Cardiac muscle cell (in vitro differentiated cells and primary cell): ENCODE results near the gene CDK14. TPM values are rescaled to one million over a fixed set of nuclear protein-coding genes. Genes with fewer than 3 reads are reported as not detected.

Source experiments
- DNase-seq, 2 donors: peaks; one replicate each; pipeline versions ENCODE4 v3.0.0 to v3.0.0-alpha.2; 2010 to 2017; ENCODE audit warnings: low read depth in 1 of 2, low spot score in 1 of 2
- H3K27ac ChIP-seq: fragments of 200-600 bp; sonication (generic); 2 replicates; pipeline ENCODE4 v1.5.1; 2016
- H3K27me3 ChIP-seq: fragments of 200-600 bp; sonication (generic); 2 replicates; pipeline ENCODE4 v1.6.0; 2016; ENCODE audit warnings: control low read depth
- H3K36me3 ChIP-seq: fragments of 200-600 bp; sonication (generic); 2 replicates; pipeline ENCODE4 v1.5.1; 2016; ENCODE audit warnings: control low read depth
- H3K4me1 ChIP-seq: fragments of 200-600 bp; sonication (generic); 2 replicates; pipeline ENCODE4 v1.8.1; 2017; ENCODE audit warnings: low read depth, mild to moderate bottlenecking, mixed run types
- H3K4me3 ChIP-seq: fragments of 200-600 bp; sonication (generic); 2 replicates; pipeline ENCODE4 v1.5.1; 2016; ENCODE audit warnings: mild to moderate bottlenecking
- H3K9me3 ChIP-seq: fragments of 200-600 bp; sonication (generic); 2 replicates; pipeline ENCODE4 v1.5.1; 2017; ENCODE audit warnings: low read depth, mild to moderate bottlenecking, control low read depth
- polyA plus RNA-seq: library from polyadenylated mRNA; unstranded; fragments of >200 nt; fragmentation: Nextera tagmentation; extraction: Ambion mirVana; gene quantifications from 2 replicates; pipeline ENCODE4 v1.2.1, GENCODE V29; 2016
- total RNA-seq: library from RNA; depleted of rRNA; stranded (reverse); fragments of >200 nt; gene quantifications from 2 replicates; pipeline ENCODE4 v1.2.3, GENCODE V29; 2016
- TF ChIP-seq, protein P1 (sequence below): IDR thresholded peaks from 2 replicates; pipeline ENCODE4 v1.5.1; 2012; ENCODE audit warnings: low read depth, mild to moderate bottlenecking, low read length

Gene CDK14
- total and polyA plus RNA-seq, 2 experiments from 2014 or later, result 22.5 to 23.1 TPM

DNA sequence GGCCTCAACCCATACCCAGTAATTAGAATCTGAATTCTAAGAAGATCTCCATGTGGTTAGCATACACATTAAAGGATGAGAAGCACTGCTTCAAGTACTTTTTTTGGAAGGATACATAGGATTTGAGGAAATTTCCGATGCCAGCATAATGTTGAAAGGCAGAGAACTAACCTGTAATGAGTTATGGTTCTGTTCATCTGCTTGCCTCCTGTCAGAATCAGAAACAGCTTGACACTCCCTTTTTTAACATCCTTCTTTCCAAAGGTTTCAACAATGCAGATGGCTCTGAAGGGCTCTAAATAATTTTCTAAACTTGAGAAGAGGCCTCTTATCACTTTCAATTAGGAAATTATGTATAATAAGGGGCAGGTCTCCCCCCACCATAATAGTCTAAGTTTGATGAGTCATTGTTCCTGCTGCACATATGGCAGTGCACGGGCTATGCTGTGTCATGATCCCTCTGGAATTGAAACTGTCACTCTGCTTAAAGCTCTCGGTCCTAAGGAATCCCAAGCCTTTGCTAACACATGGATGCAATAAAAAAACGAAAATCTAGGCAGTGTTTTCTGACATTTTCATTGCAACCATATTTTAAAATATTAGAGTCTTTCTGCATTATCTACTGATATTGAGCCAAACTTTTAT, 376.9 kb downstream of the CDK14 start:
- TF ChIP-seq, protein P1, sequence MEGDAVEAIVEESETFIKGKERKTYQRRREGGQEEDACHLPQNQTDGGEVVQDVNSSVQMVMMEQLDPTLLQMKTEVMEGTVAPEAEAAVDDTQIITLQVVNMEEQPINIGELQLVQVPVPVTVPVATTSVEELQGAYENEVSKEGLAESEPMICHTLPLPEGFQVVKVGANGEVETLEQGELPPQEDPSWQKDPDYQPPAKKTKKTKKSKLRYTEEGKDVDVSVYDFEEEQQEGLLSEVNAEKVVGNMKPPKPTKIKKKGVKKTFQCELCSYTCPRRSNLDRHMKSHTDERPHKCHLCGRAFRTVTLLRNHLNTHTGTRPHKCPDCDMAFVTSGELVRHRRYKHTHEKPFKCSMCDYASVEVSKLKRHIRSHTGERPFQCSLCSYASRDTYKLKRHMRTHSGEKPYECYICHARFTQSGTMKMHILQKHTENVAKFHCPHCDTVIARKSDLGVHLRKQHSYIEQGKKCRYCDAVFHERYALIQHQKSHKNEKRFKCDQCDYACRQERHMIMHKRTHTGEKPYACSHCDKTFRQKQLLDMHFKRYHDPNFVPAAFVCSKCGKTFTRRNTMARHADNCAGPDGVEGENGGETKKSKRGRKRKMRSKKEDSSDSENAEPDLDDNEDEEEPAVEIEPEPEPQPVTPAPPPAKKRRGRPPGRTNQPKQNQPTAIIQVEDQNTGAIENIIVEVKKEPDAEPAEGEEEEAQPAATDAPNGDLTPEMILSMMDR, result no peak

DNA sequence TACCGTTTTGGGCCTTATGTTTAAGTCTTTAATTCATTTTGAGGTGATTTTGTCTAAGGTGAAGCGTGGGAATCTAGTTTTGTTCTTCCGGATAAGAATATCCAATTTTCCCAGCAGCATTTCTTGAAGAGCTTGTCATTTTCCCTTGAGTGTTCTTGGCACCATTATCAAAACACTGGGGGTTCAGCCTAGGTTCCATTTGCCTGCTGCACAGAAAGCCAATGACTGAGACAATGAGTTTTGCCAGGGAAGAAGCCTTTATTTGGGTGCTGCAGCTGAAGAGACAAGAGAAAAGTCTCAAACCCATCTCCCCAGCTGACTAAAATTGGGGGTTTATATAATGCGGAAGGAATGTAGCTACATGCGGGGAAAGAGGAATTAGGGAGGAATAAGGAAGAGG, 380.9 kb downstream of the CDK14 start:
- TF ChIP-seq, protein P1, result no peak

More for the DNA sequence above, 376.9 kb downstream of the CDK14 start:
- no peaks in the 10 kb centered on the region for H3K4me1 ChIP-seq
- no peak overlapping the region for H3K4me3 ChIP-seq
- no peaks in the 10 kb centered on the region for H3K27me3 ChIP-seq
- no peak overlapping the region for H3K27ac ChIP-seq
- no peaks in the 10 kb centered on the region for H3K36me3 ChIP-seq
- DNase-seq, result no peak
- H3K9me3 ChIP-seq, result no peaks in the 10 kb centered on the region

DNA sequence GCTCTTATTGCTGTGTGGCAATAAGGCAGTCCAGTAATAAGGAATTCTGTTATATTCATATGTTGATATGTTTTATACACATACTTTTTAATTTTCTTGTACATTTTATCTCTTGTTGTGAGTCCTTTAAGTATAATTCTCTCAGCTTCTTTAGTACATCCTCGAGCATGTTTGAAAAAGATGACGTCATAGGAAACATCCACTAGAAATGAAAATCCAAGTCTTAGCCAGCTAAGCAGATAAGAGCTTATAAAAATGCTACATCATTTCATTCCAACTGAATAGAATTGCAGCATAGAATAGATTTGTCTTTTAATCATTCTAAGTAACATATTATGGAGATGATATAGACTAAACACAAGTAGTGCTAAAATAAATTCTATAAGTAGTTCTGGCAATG, 384.4 kb downstream of the CDK14 start:
- Histone ChIP-seq H3K4me3 (no peak overlapping the region), H3K36me3 (no peaks in the 10 kb centered on the region), H3K4me1 (no peaks in the 10 kb centered on the region), H3K27me3 (no peaks in the 10 kb centered on the region), H3K27ac (no peak overlapping the region), H3K9me3 (no peaks in the 10 kb centered on the region)
- peak in 1 of 2 donors; percentile 31 for DNase-seq
- TF ChIP-seq, protein P1, result no peak

More for the DNA sequence above, 380.9 kb downstream of the CDK14 start:
- H3K4me3 ChIP-seq, result no peak overlapping the region
- DNase-seq, result no peak
- H3K27me3 ChIP-seq, result no peaks in the 10 kb centered on the region
- H3K9me3 ChIP-seq, result no peaks in the 10 kb centered on the region
- no peaks in the 10 kb centered on the region for H3K4me1 ChIP-seq
- H3K27ac ChIP-seq, result no peak overlapping the region
- no peaks in the 10 kb centered on the region for H3K36me3 ChIP-seq

DNA sequence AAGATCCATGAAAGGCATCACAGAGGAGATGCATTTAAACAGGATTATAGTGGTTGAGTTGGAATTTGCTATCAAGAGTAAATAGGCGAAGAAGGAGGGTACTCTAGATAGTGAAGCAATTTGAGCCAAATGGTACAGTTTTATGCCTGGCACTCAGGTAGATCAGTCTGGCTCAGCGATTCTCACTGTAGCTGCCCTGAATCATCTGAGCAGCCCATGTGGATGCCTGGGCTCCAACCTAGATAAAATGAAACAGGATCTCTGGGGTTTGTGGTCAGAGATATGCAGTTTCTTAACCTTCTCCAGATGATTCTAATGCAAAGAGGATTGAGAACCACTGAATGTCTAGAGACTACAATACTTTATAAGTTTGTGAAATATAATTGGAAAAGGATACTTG, 386.1 kb downstream of the CDK14 start:
- DNase-seq, result no peak

DNA sequence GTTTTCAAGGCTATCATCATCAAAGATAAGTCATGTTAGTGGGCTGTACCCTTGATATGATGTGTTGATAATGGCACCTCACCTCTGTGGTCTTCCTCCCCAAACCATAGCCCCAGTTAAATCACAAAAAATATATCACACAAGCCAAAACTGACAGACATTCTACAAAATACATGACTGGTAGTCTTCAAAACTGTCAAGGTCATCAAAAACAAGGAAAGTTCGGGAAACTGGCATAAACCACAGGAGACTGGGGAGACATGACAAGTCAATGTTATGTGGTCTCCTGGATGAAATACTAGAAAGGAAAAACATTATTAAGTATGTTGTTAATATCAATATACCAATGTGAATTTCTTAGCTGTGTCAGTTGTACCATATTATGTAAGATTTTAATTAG, 388.6 kb downstream of the CDK14 start:
- Histone ChIP-seq H3K27ac (no peak overlapping the region), H3K4me3 (no peak overlapping the region), H3K36me3 (no peaks in the 10 kb centered on the region), H3K4me1 (no peaks in the 10 kb centered on the region), H3K27me3 (no peaks in the 10 kb centered on the region), H3K9me3 (no peaks in the 10 kb centered on the region)
- DNase-seq, result no peak
- TF ChIP-seq, protein P1, result no peak

More for the DNA sequence above, 386.1 kb downstream of the CDK14 start:
- TF ChIP-seq, protein P1, result no peak
- H3K4me3 ChIP-seq, result no peak overlapping the region
- H3K36me3 ChIP-seq, result no peaks in the 10 kb centered on the region
- H3K4me1 ChIP-seq, result no peaks in the 10 kb centered on the region
- no peaks in the 10 kb centered on the region for H3K27me3 ChIP-seq
- no peak overlapping the region for H3K27ac ChIP-seq
- no peaks in the 10 kb centered on the region for H3K9me3 ChIP-seq
